ENCODE data around the gene LRRC63.
"Not testable (repeated sequence)": the region's sequence is repeated elsewhere in the genome, so short reads cannot be mapped to it uniquely, and the experiment has no call there.

The LRRC63 gene

GRCh38 chr13:46265292-46265691, 53.6 kb downstream of the LRRC63 start:
- no peak for DNase-seq (ENCODE audit: low read depth)

- DNase-seq (ENCODE audit: low read depth) = no peak
Observed at GRCh38 chr13:46267166-46267565, 55.4 kb downstream of the LRRC63 start.

- DNase-seq (ENCODE audit: low read depth) = no peak
Observed at GRCh38 chr13:46270416-46270815, 58.7 kb downstream of the LRRC63 start.

- no peak for DNase-seq (ENCODE audit: low read depth)
Observed at GRCh38 chr13:46274094-46274698, 62.5 kb downstream of the LRRC63 start.

GRCh38 chr13:46278474-46278873, 66.7 kb downstream of the LRRC63 start:
- no peak for DNase-seq (ENCODE audit: low read depth)

GRCh38 chr13:46281779-46282178, 70.1 kb downstream of the LRRC63 start:
- no peak for DNase-seq (ENCODE audit: low read depth)

- not testable (repeated sequence) for DNase-seq (ENCODE audit: low read depth)
Observed at GRCh38 chr13:46283912-46284824, 72.4 kb downstream of the LRRC63 start.

- DNase-seq (ENCODE audit: low read depth) = no peak
Observed at GRCh38 chr13:46286972-46287371, 75.2 kb downstream of the LRRC63 start.

GRCh38 chr13:46288570-46289259, 77.0 kb downstream of the LRRC63 start:
- no peak for DNase-seq (ENCODE audit: low read depth)

- DNase-seq (ENCODE audit: low read depth) = no peak
Observed at GRCh38 chr13:46289260-46289955, 77.7 kb downstream of the LRRC63 start.

- DNase-seq (ENCODE audit: low read depth) = no peak
Observed at GRCh38 chr13:46290434-46290833, 78.7 kb downstream of the LRRC63 start.

GRCh38 chr13:46293436-46293835, 81.7 kb downstream of the LRRC63 start:
- no peak for DNase-seq (ENCODE audit: low read depth)

- peak; percentile 19 for DNase-seq (ENCODE audit: low read depth)
Observed at GRCh38 chr13:46295491-46296114, 83.9 kb downstream of the LRRC63 start.

- DNase-seq (ENCODE audit: low read depth) = no peak
Observed at GRCh38 chr13:46296115-46296822, 84.5 kb downstream of the LRRC63 start.

GRCh38 chr13:46296921-46297320, 85.2 kb downstream of the LRRC63 start:
- no peak for DNase-seq (ENCODE audit: low read depth)

- no peak for DNase-seq (ENCODE audit: low read depth)
Observed at GRCh38 chr13:46297361-46297811, 85.7 kb downstream of the LRRC63 start.

- DNase-seq (ENCODE audit: low read depth) = no peak
Observed at GRCh38 chr13:46303742-46304385, 92.1 kb downstream of the LRRC63 start.

GRCh38 chr13:46304546-46304945, 92.8 kb downstream of the LRRC63 start:
- no peak for DNase-seq (ENCODE audit: low read depth)

GRCh38 chr13:46307554-46307953, 95.8 kb downstream of the LRRC63 start:
- no peak for DNase-seq (ENCODE audit: low read depth)

GRCh38 chr13:46310066-46310465, 98.3 kb downstream of the LRRC63 start:
- DNase-seq (ENCODE audit: low read depth) = no peak
